ENCODE measurements around the gene EFCAB8.
"Not testable (repeated sequence)": the region's sequence is repeated elsewhere in the genome, so short reads cannot be mapped to it uniquely, and the experiment has no call there.

The EFCAB8 gene

DNA sequence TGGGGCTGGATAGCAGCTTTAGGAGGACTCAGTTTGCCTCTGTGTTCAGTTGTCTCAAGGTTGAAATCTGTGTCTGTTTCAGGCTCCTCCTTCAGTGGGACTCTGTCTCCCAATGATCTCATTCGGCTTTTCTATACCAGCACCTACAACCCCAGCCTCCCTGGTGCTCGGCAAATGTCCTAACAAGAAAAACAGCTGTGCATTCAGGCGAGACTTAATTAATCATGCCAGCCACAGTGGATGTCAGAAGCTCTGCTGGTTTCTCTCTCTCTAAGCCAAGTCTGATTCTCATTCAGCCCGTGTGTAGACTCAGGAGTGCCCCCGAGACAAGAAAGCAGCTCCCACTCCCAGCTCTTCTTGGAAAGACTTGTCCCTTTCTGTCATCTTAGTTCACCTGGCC lies 98.7 kb downstream of the EFCAB8 start:
- no peak for DNase-seq (ENCODE audit: low read depth in 3 of 3)

GRCh38 chr20:32958574-32958973 lies 99.9 kb downstream of the EFCAB8 start:
- DNase-seq (ENCODE audit: low read depth in 3 of 3): no peak

GRCh38 chr20:32959351-32960221 lies 100.9 kb downstream of the EFCAB8 start:
- DNase-seq (ENCODE audit: low read depth in 3 of 3): no peak

- DNase-seq (ENCODE audit: low read depth in 3 of 3): no peak
Observed at GRCh38 chr20:32960222-32960518, 101.4 kb downstream of the EFCAB8 start.

DNA sequence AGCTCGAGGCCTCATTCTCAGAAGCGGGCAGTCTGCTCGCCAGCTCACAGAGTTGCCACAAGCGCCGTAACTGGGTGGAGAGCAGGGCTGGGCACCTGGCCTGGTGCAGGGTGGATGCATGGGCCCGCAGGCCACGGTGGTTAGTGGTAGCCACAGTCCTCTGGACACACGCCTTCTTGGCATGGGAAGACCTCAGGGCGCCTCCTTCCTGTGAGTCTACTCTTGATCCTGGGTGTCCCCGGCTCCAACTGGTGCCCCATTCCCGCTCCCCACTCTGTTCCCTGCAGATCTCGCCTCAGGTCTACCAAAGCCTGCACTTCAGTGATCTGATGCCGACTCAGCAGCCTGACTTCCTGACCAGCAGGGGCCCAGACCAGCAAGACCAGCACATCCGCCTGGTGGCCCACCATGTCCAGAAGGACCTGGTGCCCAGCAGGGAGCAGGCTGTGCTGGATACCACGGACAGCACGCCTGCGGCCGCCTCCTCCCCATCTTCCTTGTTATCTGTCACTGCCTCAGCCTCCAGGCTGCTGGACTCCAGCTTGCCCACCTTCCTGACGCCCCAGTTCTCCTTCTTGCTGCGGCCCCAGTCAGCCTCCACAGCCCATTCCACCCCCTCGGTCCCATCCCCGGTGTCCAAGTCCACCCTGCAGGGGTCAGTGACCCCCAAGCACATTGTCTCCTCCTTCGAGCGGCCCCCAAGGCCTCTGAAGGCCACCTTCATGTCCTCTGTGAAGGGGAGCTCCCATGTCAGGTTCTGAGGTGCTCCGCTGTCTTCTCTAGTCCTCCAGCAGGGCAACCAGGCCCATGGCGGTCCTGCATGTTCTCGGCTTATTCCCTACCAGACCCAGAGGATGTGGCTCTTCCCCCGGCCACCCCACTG lies 102.4 kb downstream of the EFCAB8 start:
- no peak for DNase-seq (ENCODE audit: low read depth in 3 of 3)

- DNase-seq (ENCODE audit: low read depth in 3 of 3): no peak
Observed at GRCh38 chr20:32962053-32962452, 103.3 kb downstream of the EFCAB8 start.

DNA sequence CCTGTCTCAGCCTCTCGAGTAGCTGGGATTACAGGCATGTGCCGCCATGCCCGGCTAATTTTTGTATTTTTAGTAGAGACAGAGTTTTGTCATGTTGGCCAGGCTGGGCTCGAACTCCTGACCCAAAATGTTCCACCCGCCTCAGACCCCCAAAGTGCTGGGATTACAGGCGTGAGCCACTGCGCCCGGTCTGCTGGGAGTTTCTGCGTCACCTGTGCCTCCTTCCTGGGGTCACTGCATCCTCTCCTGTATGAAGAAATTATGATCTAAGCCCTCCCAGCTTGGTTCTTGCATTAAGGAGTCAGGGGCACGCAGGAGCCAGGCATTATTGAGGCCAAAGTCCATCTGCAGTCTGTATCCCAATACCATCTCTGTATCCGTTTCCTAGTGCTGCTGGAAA lies 103.9 kb downstream of the EFCAB8 start:
- not testable (repeated sequence) for DNase-seq (ENCODE audit: low read depth in 3 of 3)

- DNase-seq (ENCODE audit: low read depth in 3 of 3): no peak
Observed at GRCh38 chr20:32963176-32963575, 104.5 kb downstream of the EFCAB8 start.

GRCh38 chr20:32964575-32964974 lies 105.9 kb downstream of the EFCAB8 start:
- no peak for DNase-seq (ENCODE audit: low read depth in 3 of 3)

DNA sequence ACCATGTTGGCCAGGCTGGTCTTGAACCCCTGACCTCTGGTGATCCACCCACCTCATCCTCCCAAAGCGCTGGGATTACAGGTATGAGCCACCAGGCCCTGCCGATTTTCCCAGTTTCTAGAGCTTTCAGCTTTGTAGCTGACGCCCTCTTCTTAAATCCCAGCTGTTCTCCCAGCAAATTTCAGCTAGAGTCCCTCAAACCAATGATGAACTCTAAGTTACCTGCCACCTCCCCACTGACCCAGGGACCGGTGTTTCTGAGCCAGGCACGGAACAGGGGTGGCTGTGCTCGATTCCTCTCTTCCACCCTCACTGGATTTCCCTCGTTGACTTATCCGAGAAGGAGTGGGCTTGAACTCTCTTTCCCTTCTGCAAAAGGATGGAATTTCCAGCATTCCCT lies 106.4 kb downstream of the EFCAB8 start:
- no peak for DNase-seq (ENCODE audit: low read depth in 3 of 3)

- DNase-seq (ENCODE audit: low read depth in 3 of 3): no peak
Observed at GRCh38 chr20:32965581-32966373, 107.1 kb downstream of the EFCAB8 start.

DNA sequence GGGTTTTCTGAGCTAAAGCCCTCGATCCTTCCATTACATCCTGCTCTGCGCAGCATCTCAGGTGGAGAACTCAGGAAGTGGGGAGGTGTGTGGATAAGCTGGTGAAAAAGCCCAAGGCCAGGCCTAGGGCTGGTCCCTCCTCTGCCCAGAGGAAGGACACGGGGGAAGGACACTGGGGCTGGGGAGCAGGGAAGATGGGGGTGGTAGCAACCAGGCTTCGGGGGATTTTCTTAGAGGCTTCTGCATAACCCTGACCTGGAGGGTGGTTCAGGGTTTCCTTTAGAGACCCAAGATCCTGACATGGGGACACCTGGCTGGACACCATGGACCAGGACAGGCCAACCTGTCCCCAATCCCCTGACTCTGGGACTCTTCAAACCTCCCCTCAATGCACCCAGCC lies 107.7 kb downstream of the EFCAB8 start:
- no peak for DNase-seq (ENCODE audit: low read depth in 3 of 3)

GRCh38 chr20:32966881-32967781 lies 108.4 kb downstream of the EFCAB8 start:
- DNase-seq (ENCODE audit: low read depth in 3 of 3): no peak

DNA sequence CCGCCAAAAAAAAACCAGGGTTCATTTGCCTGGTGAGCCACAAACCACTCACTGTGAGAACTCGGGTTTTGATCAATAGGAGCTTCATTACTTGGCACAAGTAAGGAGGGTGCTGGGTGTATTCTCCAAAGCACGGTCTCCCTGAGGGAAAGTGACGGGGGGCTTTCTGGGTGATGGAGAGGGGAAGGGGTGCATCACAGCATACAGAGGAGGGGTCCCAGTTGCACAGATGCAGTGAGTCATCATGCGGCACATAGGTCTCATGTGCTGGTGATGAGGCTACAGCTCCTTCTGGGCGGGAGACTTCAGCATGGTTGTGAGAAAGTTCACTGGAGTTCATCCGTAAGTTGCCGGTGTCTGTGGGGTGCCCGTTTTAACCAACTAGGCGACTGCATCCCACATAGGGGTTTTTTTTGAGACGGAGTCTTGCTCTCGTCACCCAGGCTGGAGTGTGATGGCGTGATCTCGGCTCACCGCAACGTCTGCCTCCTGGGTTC lies 109.3 kb downstream of the EFCAB8 start:
- no peak for DNase-seq (ENCODE audit: low read depth in 3 of 3)

GRCh38 chr20:32968478-32969241 lies 109.9 kb downstream of the EFCAB8 start:
- DNase-seq (ENCODE audit: low read depth in 3 of 3): no peak

- no peak for DNase-seq (ENCODE audit: low read depth in 3 of 3)
Observed at GRCh38 chr20:32969356-32970114, 110.8 kb downstream of the EFCAB8 start.

GRCh38 chr20:32970115-32970972 lies 111.6 kb downstream of the EFCAB8 start:
- DNase-seq (ENCODE audit: low read depth in 3 of 3): no peak

DNA sequence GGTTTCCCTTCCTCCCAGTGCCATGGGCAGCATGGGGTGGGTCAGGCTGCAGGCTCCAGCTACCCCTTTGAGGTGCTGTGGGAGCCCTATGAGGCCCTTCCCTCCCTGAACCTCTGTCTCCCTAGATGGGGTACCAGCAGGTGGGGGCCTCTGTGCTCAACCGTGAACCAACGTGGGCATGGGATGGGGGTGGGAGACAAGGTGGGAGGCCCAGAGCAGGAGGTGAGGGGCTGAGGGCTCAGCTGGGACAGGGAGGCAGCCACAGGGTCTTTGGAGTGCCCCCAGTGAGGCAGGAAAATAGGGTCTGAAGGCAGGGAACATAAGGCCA lies 112.2 kb downstream of the EFCAB8 start:
- no peak for DNase-seq (ENCODE audit: low read depth in 3 of 3)
